Ascending aorta (tissue), 2 donors: ENCODE data around the gene RPN2. TPM values are rescaled to one million over a fixed set of nuclear protein-coding genes. Genes with fewer than 3 reads are reported as not detected.

Experiments
- DNase-seq, 2 donors: peaks; one replicate each; pipeline ENCODE4 v3.0.0-alpha.2; 2019; ENCODE audit warnings: low spot score in 2 of 2
- H3K27ac ChIP-seq, 2 donors: fragments of 200-600 bp; sonication (generic); one replicate each; pipeline ENCODE4 v1.5.1; 2016 to 2017; ENCODE audit warnings: mild to moderate bottlenecking in 1 of 2
- H3K27me3 ChIP-seq: fragments of 200-600 bp; sonication (generic); one replicate; pipeline ENCODE4 v1.5.1; 2017
- H3K36me3 ChIP-seq, 2 donors: fragments of 200-600 bp; sonication (generic); one replicate each; pipeline ENCODE4 v1.5.1; 2016
- H3K4me1 ChIP-seq, 2 donors: fragments of 200-600 bp; sonication (generic); one replicate each; pipeline ENCODE4 v1.5.1; 2016 to 2017; ENCODE audit warnings: mild to moderate bottlenecking in 1 of 2
- H3K4me3 ChIP-seq, 2 donors: fragments of 200-600 bp; sonication (generic); one replicate each; pipeline ENCODE4 v1.5.1; 2016 to 2017; ENCODE audit warnings: mild to moderate bottlenecking in 1 of 2
- H3K9me3 ChIP-seq, 2 donors: fragments of 200-600 bp; sonication (generic); one replicate each; pipeline ENCODE4 v1.5.1; 2016
- CTCF ChIP-seq, 3 experiments: fragments of 200-600 bp in 2 of 3; fragments of 450-650 bp in 1 of 3; sonication (generic) in 2 of 3; IDR thresholded peaks; one replicate each; pipeline ENCODE4 v1.5.1; 2016 to 2019; ENCODE audit warnings: antibody characterized with exemption in 3 of 3, mild to moderate bottlenecking in 1 of 3, moderate library complexity in 1 of 3
- intact Hi-C: fragments of 100-400 bp; cut with DNase I; formaldehyde crosslinking; loops from one replicate; pipeline ENCODE4 v1.15.1; 2023
- total RNA-seq: library from RNA; depleted of rRNA; stranded (reverse); fragments of >200 nt; gene quantifications from one replicate; pipeline ENCODE4 v1.1.0, GENCODE V29; 2016

RPN2 gene
- total RNA-seq, 1 donor from 2014 or later, result 114 TPM

GRCh38 chr20:37205794-37206193, 26.7 kb downstream of the RPN2 start:
- no peaks in the 10 kb centered on the region for H3K27me3 ChIP-seq
- no peaks in the 10 kb centered on the region for H3K4me1 ChIP-seq
- intact Hi-C loops, result no loop called here
- H3K4me3 ChIP-seq, result no peak overlapping the region
- peaks cover 60 to 76% of the 10 kb centered on the region in 2 donors for H3K36me3 ChIP-seq
- TF ChIP-seq CTCF (IDR thresholded peaks at IDR 0.05), result no peak
- no peaks in the 10 kb centered on the region for H3K9me3 ChIP-seq
- H3K27ac ChIP-seq, result no peak overlapping the region
- DNase-seq, result no peak

GRCh38 chr20:37207171-37207570, 28.0 kb downstream of the RPN2 start:
- no peaks in the 10 kb centered on the region for H3K4me1 ChIP-seq
- no peaks in the 10 kb centered on the region for H3K9me3 ChIP-seq
- H3K27ac ChIP-seq, result no peak overlapping the region
- no peaks in the 10 kb centered on the region for H3K27me3 ChIP-seq
- H3K4me3 ChIP-seq, result no peak overlapping the region
- DNase-seq, result no peak
- TF ChIP-seq CTCF (IDR thresholded peaks at IDR 0.05), result no peak
- intact Hi-C loops, result no loop called here
- peaks cover 74 to 84% of the 10 kb centered on the region in 2 donors for H3K36me3 ChIP-seq

DNA sequence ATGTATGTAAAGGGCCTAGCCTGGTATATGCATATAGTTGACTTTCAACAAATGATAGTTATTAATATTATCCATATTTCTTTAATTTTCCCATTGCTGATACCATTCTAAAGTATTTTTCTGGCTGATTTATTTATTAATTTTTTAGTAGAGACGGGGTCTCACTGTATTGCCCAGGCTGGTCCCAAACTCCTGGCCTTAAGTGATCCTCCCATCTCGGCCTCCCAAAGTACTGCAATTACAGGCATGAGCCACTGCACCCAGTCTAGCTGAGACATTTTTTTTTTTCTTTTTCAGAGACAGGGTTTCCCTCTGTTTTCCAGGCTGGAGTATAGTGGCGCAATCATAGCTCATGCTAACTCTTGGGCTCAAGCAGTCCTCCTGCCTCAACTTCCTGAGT, 30.1 kb downstream of the RPN2 start:
- H3K9me3 ChIP-seq, result no peaks in the 10 kb centered on the region
- H3K4me3 ChIP-seq, result no peak overlapping the region
- no peaks in the 10 kb centered on the region for H3K4me1 ChIP-seq
- TF ChIP-seq CTCF (IDR thresholded peaks at IDR 0.05), result no peak
- peaks cover 85 to 97% of the 10 kb centered on the region in 2 donors for H3K36me3 ChIP-seq
- DNase-seq, result no peak
- H3K27ac ChIP-seq, result no peak overlapping the region
- intact Hi-C loops, result no loop called here
- H3K27me3 ChIP-seq, result no peaks in the 10 kb centered on the region

DNA sequence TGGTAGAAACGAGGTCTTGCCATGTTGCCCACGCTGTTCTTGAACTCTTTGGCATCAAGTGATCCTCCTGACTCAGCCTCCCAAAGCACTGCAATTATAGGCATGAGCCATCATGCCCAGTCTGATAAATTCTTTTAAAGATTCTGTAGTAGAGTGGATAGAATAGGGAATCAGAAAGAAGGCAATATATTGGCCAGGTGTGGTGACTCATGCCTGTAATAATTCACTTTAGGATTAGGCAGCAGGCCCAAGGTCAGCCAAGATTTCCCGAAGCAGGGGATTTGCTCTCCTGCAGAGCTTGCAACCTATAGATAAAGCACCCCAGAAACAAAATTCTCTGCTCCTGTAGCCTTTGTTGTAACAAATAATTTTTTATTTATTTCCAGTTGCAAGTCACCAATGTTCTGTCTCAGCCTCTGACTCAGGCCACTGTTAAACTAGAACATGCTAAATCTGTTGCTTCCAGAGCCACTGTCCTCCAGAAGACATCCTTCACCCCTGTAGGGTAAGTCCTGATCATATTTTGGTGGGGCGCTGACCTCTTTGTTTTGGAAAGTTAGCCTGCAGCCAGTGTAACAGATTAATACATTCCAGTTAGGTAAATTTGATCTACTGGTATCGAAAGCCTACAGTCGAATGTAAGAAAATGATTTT, 30.7 kb downstream of the RPN2 start:
- no peak overlapping the region for H3K4me3 ChIP-seq
- DNase-seq, result peak in 1 of 2 donors; percentile 13
- intact Hi-C loops, result no loop called here
- no peaks in the 10 kb centered on the region for H3K4me1 ChIP-seq
- TF ChIP-seq CTCF (IDR thresholded peaks at IDR 0.05), result no peak
- H3K9me3 ChIP-seq, result no peaks in the 10 kb centered on the region
- H3K36me3 ChIP-seq, result peaks cover 79 to 96% of the 10 kb centered on the region in 2 donors
- no peaks in the 10 kb centered on the region for H3K27me3 ChIP-seq
- no peak overlapping the region for H3K27ac ChIP-seq

- no peak for TF ChIP-seq CTCF (IDR thresholded peaks at IDR 0.05)
- H3K36me3 ChIP-seq, result peaks cover 23 to 47% of the 10 kb centered on the region in 2 donors
These were observed 39.3 kb downstream of the RPN2 start for GRCh38 chr20:37218441-37218840.

More at GRCh38 chr20:37218441-37218840, 39.3 kb downstream of the RPN2 start:
- no peak overlapping the region for H3K4me3 ChIP-seq
- H3K9me3 ChIP-seq, result no peaks in the 10 kb centered on the region
- intact Hi-C loops, result no loop called here
- H3K4me1 ChIP-seq, result peaks cover 5 to 8% of the 10 kb centered on the region in 2 donors
- H3K27ac ChIP-seq, result no peak overlapping the region
- H3K27me3 ChIP-seq, result no peaks in the 10 kb centered on the region
- DNase-seq, result no peak
